Upper lobe of right lung (tissue), 1 donor: ENCODE results near the gene ZNF778. TPM values are rescaled to one million over a fixed set of nuclear protein-coding genes. Genes with fewer than 3 reads are reported as not detected.

Source experiments
- ATAC-seq: fragments of 200-7000 bp; cut with Tn5 transposase; one replicate; pipeline ENCODE4 v1.9.1; 2020; ENCODE audit warnings: mild to moderate bottlenecking, moderate library complexity
- DNase-seq: peaks from one replicate; pipeline ENCODE4 v3.0.0-alpha.2; 2020
- H3K27ac ChIP-seq: fragments of 200-600 bp; one replicate; pipeline ENCODE4 v1.8.0; 2022
- H3K27me3 ChIP-seq: fragments of 200-600 bp; one replicate; pipeline ENCODE4 v1.8.0; 2022; ENCODE audit warnings: mild to moderate bottlenecking
- H3K36me3 ChIP-seq: fragments of 200-600 bp; one replicate; pipeline ENCODE4 v1.8.0; 2022
- H3K4me1 ChIP-seq: fragments of 200-600 bp; one replicate; pipeline ENCODE4 v1.8.0; 2022
- H3K4me3 ChIP-seq: fragments of 200-600 bp; one replicate; pipeline ENCODE4 v1.8.0; 2022; ENCODE audit warnings: mild to moderate bottlenecking
- H3K9me3 ChIP-seq: fragments of 200-600 bp; one replicate; pipeline ENCODE4 v1.8.0; 2022
- intact Hi-C: fragments of 100-400 bp; cut with DNase I; formaldehyde crosslinking; loops from one replicate; pipeline ENCODE4 v1.11.0; 2022
- total RNA-seq: library from RNA; stranded (reverse); fragmentation: NEBNext Ultra II Directional; extraction: Animal tissue kit (Norgen Biotek cat#: 25700); gene quantifications from one replicate; pipeline ENCODE4 v1.2.1, GENCODE V29; 2021
- TF ChIP-seq, protein P1 (sequence below): fragments of 200-600 bp; IDR thresholded peaks from one replicate; pipeline ENCODE4 v1.8.0; 2022; ENCODE audit warnings: antibody characterized with exemption
- donor health status: DM: no; HTN: yes; CAD: no; lungs with severe emphysema.

Gene ZNF778
- total RNA-seq, 1 donor from 2014 or later, result 10.3 TPM

DNA sequence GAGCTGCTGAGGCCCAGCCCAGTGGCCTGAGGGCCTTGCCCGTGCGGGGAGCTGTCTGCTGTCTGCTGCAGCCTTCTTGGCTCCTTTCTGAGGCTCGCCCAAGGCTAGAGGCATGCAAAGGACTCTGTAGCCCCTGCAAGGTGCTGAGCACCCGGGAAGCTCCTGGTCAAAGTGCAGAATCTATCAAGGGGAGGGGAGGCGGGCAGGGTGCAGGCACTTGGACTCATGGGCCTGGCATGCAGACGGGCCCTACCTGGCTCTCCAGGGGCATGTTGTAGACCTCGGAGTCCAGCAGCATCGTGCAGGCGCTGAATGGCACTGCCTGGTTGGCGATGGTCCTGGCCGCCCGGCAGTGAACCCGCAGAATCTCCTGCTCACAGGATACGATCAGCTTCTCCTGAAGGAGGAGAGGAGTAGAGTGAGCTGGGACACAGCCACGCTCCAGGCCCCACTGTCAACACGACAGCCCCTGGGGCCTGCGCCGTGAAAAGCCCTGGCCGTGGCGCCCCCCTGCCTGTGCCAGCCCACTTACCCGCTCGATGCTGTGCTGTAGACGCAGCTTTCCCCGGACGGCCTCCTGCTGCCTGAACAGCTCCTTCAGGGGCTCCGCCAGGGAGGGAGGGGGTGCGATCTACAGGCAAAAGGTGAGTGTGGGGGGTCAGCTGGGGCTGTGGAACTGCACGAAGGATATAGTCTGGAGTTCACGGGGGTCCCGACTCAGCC is 57.2 kb downstream of the ZNF778 start:
- Histone ChIP-seq H3K27me3 (no peaks in the 10 kb centered on the region), H3K27ac (no peak overlapping the region), H3K9me3 (no peaks in the 10 kb centered on the region), H3K4me1 (no peaks in the 10 kb centered on the region), H3K36me3 (peaks cover 87% of the 10 kb centered on the region), H3K4me3 (no peak overlapping the region)
- intact Hi-C loops, result no loop called here
- TF ChIP-seq, protein P1, sequence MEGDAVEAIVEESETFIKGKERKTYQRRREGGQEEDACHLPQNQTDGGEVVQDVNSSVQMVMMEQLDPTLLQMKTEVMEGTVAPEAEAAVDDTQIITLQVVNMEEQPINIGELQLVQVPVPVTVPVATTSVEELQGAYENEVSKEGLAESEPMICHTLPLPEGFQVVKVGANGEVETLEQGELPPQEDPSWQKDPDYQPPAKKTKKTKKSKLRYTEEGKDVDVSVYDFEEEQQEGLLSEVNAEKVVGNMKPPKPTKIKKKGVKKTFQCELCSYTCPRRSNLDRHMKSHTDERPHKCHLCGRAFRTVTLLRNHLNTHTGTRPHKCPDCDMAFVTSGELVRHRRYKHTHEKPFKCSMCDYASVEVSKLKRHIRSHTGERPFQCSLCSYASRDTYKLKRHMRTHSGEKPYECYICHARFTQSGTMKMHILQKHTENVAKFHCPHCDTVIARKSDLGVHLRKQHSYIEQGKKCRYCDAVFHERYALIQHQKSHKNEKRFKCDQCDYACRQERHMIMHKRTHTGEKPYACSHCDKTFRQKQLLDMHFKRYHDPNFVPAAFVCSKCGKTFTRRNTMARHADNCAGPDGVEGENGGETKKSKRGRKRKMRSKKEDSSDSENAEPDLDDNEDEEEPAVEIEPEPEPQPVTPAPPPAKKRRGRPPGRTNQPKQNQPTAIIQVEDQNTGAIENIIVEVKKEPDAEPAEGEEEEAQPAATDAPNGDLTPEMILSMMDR, result no peak
- peak; percentile 54 for DNase-seq
- ATAC-seq, result no peak

GRCh38 chr16:89275284-89275584 is 57.7 kb downstream of the ZNF778 start:
- DNase-seq (no peak), ATAC-seq (no peak)
- TF ChIP-seq, protein P1, result no peak
- H3K4me1 ChIP-seq, result no peaks in the 10 kb centered on the region
- no peak overlapping the region for H3K4me3 ChIP-seq
- intact Hi-C loops, result no loop called here
- H3K36me3 ChIP-seq, result peaks cover 83% of the 10 kb centered on the region
- H3K27ac ChIP-seq, result no peak overlapping the region
- H3K27me3 ChIP-seq, result no peaks in the 10 kb centered on the region
- H3K9me3 ChIP-seq, result no peaks in the 10 kb centered on the region

DNA sequence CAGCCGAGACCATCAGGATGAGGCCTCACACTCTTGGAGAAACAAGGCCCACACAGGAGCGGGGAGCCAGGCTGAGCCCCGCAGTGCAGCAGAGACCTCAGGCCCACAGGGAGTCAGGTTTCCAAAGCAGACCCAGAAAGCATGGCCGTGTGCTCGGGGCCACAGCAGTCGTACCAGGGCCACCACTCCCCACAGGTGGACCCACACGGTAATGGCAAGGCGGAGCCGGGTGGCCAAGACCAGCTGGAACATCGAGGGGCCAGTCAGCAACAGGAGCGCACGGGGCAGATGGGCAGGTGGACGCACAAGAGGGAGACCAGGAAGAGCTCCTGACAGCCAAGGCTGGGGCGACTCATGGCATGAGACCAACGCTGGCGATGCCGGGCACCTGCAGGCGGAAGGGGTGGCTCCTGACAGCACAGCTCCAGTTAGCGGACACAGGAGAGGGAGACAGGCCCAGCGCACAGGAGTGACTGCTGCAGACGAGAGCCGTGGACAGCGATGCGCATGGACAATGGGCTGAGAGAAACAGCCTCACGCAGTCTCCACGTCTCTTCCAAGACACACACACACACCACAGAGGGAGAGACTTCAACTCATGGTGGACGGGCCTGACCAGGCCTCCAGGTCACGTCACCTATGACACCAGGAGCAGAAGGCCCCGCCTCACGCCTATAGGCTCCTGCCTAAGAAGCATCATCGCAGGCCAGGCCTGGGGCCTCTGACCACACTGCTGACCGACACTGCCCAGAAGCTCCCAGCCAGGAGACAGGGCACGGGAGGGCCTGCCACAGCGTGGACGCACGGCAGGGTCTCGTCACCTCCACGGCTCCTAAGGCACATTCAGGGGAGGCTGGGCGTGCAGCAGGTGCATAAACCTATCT is 58.6 kb downstream of the ZNF778 start:
- H3K27me3 ChIP-seq, result no peaks in the 10 kb centered on the region
- DNase-seq, result peak; percentile 62
- TF ChIP-seq, protein P1, result no peak

DNA sequence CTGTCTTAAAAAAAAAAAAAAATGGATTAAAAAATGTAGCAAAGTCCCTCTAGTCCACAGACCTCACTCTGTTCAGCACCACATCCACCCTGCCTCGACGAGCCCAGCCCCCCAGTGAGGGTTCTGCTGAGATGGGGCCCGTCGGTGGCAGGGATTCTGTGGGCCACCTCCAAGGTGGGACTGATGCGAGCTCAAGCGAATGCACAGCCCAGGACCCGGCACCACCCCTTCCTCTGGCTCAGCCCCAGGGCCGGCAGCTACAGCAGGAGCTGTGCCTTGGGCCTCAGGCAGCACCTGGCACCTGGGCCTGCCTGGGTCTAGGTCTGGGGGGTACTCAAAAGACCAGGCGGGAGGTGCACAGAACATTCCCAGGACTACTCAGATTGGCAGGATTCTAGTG is 59.5 kb downstream of the ZNF778 start:
- Histone ChIP-seq H3K27me3 (no peaks in the 10 kb centered on the region), H3K4me3 (no peak overlapping the region), H3K36me3 (peaks cover 76% of the 10 kb centered on the region), H3K4me1 (no peaks in the 10 kb centered on the region), H3K27ac (no peak overlapping the region), H3K9me3 (no peaks in the 10 kb centered on the region)
- TF ChIP-seq, protein P1, result no peak
- ATAC-seq, result no peak
- DNase-seq, result no peak
- intact Hi-C loops, result no loop called here

More for the DNA sequence above, 58.6 kb downstream of the ZNF778 start:
- no peak for ATAC-seq
- Histone ChIP-seq H3K9me3 (no peaks in the 10 kb centered on the region), H3K4me1 (no peaks in the 10 kb centered on the region), H3K36me3 (peaks cover 81% of the 10 kb centered on the region), H3K27ac (no peak overlapping the region), H3K4me3 (no peak overlapping the region)
- intact Hi-C loops, result no loop called here

DNA sequence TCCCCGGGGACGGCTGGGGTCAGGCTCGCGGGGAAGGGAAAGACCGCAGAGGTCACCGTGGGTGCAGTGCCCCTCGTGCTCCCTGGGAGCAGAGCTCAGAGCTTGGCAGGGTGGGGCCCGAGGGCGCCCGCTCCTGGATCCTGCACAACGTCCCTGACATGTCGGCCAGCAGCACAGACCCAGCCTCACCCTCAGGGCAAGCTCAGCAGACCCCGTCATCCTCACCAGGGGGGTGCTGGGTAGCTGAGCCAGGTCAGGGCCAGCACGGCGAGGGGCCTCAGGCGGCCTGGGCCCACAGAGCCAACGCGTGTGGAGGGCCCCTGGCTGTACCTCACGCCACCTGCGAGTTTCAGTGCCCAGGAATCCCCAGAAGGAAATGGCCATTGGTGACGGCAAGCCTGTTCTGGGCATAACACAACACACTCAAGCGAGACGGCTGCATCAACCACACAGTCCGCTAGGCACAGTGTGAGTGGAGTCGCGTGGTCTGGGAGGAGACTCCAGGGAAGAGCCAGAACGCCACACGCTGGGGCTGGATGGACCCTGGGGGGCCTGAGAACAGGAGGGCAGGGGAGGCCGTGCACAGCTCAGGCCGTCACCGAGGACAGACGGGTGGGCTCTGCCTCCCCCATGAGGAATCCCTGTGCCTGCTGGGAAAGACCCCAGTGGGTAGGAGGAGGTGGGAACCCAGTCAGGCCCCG is 60.3 kb downstream of the ZNF778 start:
- intact Hi-C loops, result no loop called here
- Histone ChIP-seq H3K4me3 (no peak overlapping the region), H3K9me3 (no peaks in the 10 kb centered on the region), H3K4me1 (no peaks in the 10 kb centered on the region), H3K27me3 (no peaks in the 10 kb centered on the region), H3K36me3 (peaks cover 73% of the 10 kb centered on the region), H3K27ac (no peak overlapping the region)
- ATAC-seq (no peak), DNase-seq (no peak)
- TF ChIP-seq, protein P1, result no peak
